ENCODE results near the gene ARRB1. TPM values are rescaled to one million over a fixed set of nuclear protein-coding genes. Genes with fewer than 3 reads are reported as not detected.

Gene ARRB1
- total and polyA plus RNA-seq, 9 of the 15 experiments (the other 6 are each of a cell fraction or from before 2014, with no cell fraction given) = 6.6 to 45.4 (median 28.5) TPM

- Histone ChIP-seq H3K36me3 (ENCODE audit: control insufficient read depth, insufficient read depth, low read length) (no peaks in the 10 kb centered on the region), H3K4me1 (replicated peaks in 1 of 2; ENCODE audit: control insufficient read depth in 2 of 2, insufficient read depth in 2 of 2, low read length in 2 of 2) (peaks cover 9 to 15% of the 10 kb centered on the region in 2 experiments), H3K4me2 (ENCODE audit: insufficient read depth, low read length) (no peak overlapping the region), H3K9ac (ENCODE audit: insufficient read depth in 1 of 2, low read depth in 2 of 2, low read length in 2 of 2) (0 out of 4 replicates have a peak overlapping the region, but pooled peaks of 1 of the 2 experiments have one; percentile 65), H3K4me3 (no peak overlapping the region), H4K20me1 (replicated peaks; ENCODE audit: control insufficient read depth, insufficient read depth, low read length) (no peaks in the 10 kb centered on the region), H3K27ac (ENCODE audit: extremely low read depth, low read depth, low read length) (no peak overlapping the region), H3K79me2 (ENCODE audit: control insufficient read depth, insufficient read depth, low read length) (no peaks in the 10 kb centered on the region), H2AFZ (ENCODE audit: low read depth, low read length) (no peak overlapping the region), H3K9me1 (ENCODE audit: control insufficient read depth, insufficient read depth, low read length) (no peaks in the 10 kb centered on the region), H3K9me3 (replicated peaks; ENCODE audit: control insufficient read depth, insufficient read depth, low read depth, low read length) (no peaks in the 10 kb centered on the region), H3K27me3 (ENCODE audit: control insufficient read depth in 2 of 2, insufficient read depth in 2 of 2, low read length in 2 of 2) (no peaks in the 10 kb centered on the region)
- BruUV-seq (replicated peaks) = no TSS peak
- WGBS (ENCODE audit: insufficient coverage, low coverage, missing lambda C conversion rate) = 74% methylated on average over 7 of the region's 7 CpGs
- DNase-seq (ENCODE audit: extremely low read depth in 1 of 4, low spot score in 3 of 4) (no peak), FAIRE-seq (no peak), ATAC-seq (no peak)
- CTCF ChIA-PET (ENCODE audit: low intra/inter-chr PET ratio) = interaction anchor here (3.5 kb wide), 1 partner anchor 142 kb away, joined by 38 read pairs; no protein-coding TSS in a partner anchor
- in situ Hi-C loops (cut with MboI) (no loop called here), intact Hi-C loops (cut with micrococcal nuclease) (loop anchor here (2.0 to 5.0 kb wide), 2 partner anchors 55 to 482 kb away; no protein-coding TSS in a partner anchor)
- TF ChIP-seq BRD4 (IDR thresholded peaks at IDR 0.05) (no peak), CBX3 (IDR thresholded peaks at IDR 0.05; ENCODE audit: borderline replicate concordance in 1 of 2, low read length in 2 of 2) (no peak), RREB1 (CRISPR knock-in tag; IDR thresholded peaks at IDR 0.05) (no peak), MCM3 (IDR thresholded peaks at IDR 0.05) (no peak), ZNF146 (CRISPR knock-in tag; IDR thresholded peaks at IDR 0.05; ENCODE audit: unreplicated experiment) (no peak), ELF2 (CRISPR knock-in tag; IDR thresholded peaks at IDR 0.05) (no peak), RB1 (IDR thresholded peaks at IDR 0.05; ENCODE audit: low read depth) (no peak)
- POLR2A ChIA-PET = interaction anchor here (0.7 to 3.1 kb wide), 2 partner anchors 10 to 154 kb away, joined by 3 to 29 read pairs; partner anchors contain the start of gene RPS3
Measured at GRCh38 chr11:75389925-75390324, 38.5 kb upstream of the ARRB1 start.
